Thoracic aorta (tissue), 2 donors: ENCODE results near the gene TUBB2B. TPM values are rescaled to one million over a fixed set of nuclear protein-coding genes. Genes with fewer than 3 reads are reported as not detected.

Experiments used
- ATAC-seq: fragments of 150-250 bp; one replicate; pipeline ENCODE4 v1.8.0; 2017; ENCODE audit warnings: low read depth; ENCODE audit not compliant: insufficient number of reproducible peaks, low FRiP score
- DNase-seq: peaks from one replicate; pipeline ENCODE4 v3.0.0-alpha.2; 2020; ENCODE audit warnings: low spot score
- H3K27ac ChIP-seq, 2 donors: fragments of 200-600 bp; sonication (generic); 1 replicate in 1 of 2; 2 replicates in 1 of 2; pipeline ENCODE4 v1.5.1; 2016; ENCODE audit warnings: mild to moderate bottlenecking in 2 of 2, moderate library complexity in 2 of 2
- H3K27me3 ChIP-seq: fragments of 200-600 bp; sonication (generic); replicated peaks from 2 replicates; pipeline ENCODE4 v1.6.0; 2016; ENCODE audit warnings: mild to moderate bottlenecking; ENCODE audit not compliant: insufficient read depth
- H3K36me3 ChIP-seq: fragments of 200-600 bp; sonication (generic); one replicate; pipeline ENCODE4 v1.5.1; 2016
- H3K4me1 ChIP-seq, 2 donors: fragments of 200-600 bp; sonication (generic); 1 replicate in 1 of 2; 2 replicates in 1 of 2; pipeline versions ENCODE4 v1.5.1 to v1.6.0; 2016; ENCODE audit warnings: low read depth in 2 of 2, mild to moderate bottlenecking in 1 of 2; ENCODE audit not compliant: control insufficient read depth in 1 of 2
- H3K4me3 ChIP-seq: fragments of 200-600 bp; sonication (generic); 2 replicates; pipeline ENCODE4 v1.5.1; 2016; ENCODE audit warnings: mild to moderate bottlenecking
- H3K9me3 ChIP-seq: fragments of 200-600 bp; sonication (generic); 2 replicates; pipeline ENCODE4 v1.5.1; 2016
- total RNA-seq, 2 donors: library from RNA; depleted of rRNA; stranded (reverse); fragments of >200 nt; gene quantifications; one replicate each; pipeline versions ENCODE4 v1.1.0 to v1.2.3, GENCODE V29; 2016
- TF ChIP-seq, protein P1 (sequence below): fragments of 200-600 bp; sonication (generic); IDR thresholded peaks from one replicate; pipeline ENCODE4 v1.5.1; 2019; ENCODE audit warnings: antibody characterized with exemption

The TUBB2B gene
- total RNA-seq, 2 donors from 2014 or later, result 1.8 to 3.2 TPM

DNA sequence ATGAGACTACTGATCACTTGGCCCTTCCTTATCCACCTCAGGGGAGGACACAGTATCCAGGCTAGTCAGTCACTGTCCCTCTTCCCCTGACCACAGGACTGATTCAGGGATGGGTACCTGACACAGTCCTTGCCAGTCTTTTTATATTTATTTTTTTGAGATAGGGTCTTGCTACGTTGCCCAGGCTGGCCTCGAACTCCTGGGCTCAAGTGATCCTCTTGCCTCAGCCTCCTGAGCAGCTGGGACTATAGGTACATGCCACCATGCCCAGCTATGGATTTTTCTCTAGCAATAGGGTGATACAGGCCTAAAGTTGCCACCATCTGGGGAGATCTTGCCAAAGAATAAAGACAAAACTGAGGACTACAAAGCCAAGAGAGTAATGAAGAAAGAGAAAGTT lies 10.2 kb downstream of the TUBB2B start:
- DNase-seq (no peak), ATAC-seq (no peak)
- Histone ChIP-seq H3K4me3 (no peak overlapping the region), H3K27ac (no peak overlapping the region), H3K4me1 (peaks cover 6 to 9% of the 10 kb centered on the region in 2 donors), H3K9me3 (no peaks in the 10 kb centered on the region), H3K27me3 (no peaks in the 10 kb centered on the region), H3K36me3 (no peaks in the 10 kb centered on the region)
- TF ChIP-seq, protein P1, sequence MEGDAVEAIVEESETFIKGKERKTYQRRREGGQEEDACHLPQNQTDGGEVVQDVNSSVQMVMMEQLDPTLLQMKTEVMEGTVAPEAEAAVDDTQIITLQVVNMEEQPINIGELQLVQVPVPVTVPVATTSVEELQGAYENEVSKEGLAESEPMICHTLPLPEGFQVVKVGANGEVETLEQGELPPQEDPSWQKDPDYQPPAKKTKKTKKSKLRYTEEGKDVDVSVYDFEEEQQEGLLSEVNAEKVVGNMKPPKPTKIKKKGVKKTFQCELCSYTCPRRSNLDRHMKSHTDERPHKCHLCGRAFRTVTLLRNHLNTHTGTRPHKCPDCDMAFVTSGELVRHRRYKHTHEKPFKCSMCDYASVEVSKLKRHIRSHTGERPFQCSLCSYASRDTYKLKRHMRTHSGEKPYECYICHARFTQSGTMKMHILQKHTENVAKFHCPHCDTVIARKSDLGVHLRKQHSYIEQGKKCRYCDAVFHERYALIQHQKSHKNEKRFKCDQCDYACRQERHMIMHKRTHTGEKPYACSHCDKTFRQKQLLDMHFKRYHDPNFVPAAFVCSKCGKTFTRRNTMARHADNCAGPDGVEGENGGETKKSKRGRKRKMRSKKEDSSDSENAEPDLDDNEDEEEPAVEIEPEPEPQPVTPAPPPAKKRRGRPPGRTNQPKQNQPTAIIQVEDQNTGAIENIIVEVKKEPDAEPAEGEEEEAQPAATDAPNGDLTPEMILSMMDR, result no peak

DNA sequence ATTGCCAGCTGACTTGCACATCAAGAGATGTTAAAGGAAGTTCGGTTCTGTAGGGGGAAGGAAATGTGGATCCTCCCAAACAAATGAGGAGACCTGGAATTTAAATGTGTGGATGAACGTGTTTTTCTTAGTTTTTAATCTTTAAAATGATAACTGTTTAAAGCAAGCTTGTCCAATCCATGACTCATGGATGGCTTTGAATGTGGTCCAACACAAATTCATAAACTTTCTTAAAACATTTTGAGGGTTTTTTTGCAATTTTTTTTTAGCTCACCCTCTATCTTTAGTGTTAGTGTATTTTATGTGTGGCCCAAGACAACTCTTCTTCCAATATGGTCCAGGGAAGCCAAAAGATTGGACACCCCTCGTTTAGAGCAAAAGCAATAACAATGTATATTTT lies 12.6 kb downstream of the TUBB2B start:
- no peak for ATAC-seq
- TF ChIP-seq, protein P1, result no peak
- H3K27me3 ChIP-seq, result no peaks in the 10 kb centered on the region
- no peaks in the 10 kb centered on the region for H3K36me3 ChIP-seq
- H3K4me3 ChIP-seq, result no peak overlapping the region
- peaks cover 6 to 27% of the 10 kb centered on the region in 2 donors for H3K4me1 ChIP-seq
- H3K9me3 ChIP-seq, result no peaks in the 10 kb centered on the region
- peak overlapping the region in 1 of 2 donors; percentile 34 for H3K27ac ChIP-seq
- no peak for DNase-seq

DNA sequence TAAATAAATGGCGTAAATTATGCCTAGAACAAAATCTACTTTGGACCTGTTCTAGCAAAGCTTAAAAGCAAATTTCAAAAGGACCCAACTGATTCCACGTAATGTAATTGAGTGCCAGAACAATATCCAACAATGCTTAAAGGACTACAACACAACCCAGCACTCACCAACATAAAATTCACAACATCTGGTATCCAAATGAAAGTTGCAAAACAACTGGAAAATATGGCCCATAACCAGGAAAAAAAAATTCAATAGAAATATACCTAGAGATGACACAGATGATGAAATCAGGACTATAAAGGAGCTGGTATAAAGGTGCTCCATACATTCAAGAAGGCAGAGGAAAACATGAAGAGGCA lies 14.1 kb downstream of the TUBB2B start:
- ATAC-seq (no peak), DNase-seq (no peak)
- Histone ChIP-seq H3K9me3 (no peaks in the 10 kb centered on the region), H3K4me3 (no peak overlapping the region), H3K4me1 (peaks cover 18 to 43% of the 10 kb centered on the region in 2 donors), H3K36me3 (no peaks in the 10 kb centered on the region), H3K27me3 (no peaks in the 10 kb centered on the region), H3K27ac (no peak overlapping the region)
- TF ChIP-seq, protein P1, result no peak

DNA sequence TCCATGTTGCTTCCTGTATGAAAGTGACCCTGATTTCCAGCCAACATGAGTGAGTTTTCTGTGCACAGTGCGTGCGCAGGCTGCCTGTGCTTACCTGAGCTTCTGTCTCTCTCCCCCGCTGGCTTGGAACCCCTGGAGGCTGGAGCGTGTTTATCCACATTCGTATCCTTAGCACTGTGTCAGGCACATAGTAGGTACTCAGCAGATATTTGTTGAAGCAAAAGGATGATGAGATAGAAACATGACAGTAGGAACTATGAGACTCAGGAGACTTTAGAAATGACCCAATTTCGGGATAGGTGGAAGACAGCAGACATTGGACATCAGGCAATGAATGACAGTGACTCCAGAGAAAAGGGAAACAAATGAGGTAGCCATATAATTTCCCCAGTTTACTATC lies 15.2 kb downstream of the TUBB2B start:
- no peak overlapping the region for H3K4me3 ChIP-seq
- ATAC-seq (no peak), DNase-seq (no peak)
- no peaks in the 10 kb centered on the region for H3K36me3 ChIP-seq
- H3K9me3 ChIP-seq, result no peaks in the 10 kb centered on the region
- no peaks in the 10 kb centered on the region for H3K27me3 ChIP-seq
- H3K4me1 ChIP-seq, result peaks cover 18 to 52% of the 10 kb centered on the region in 2 donors
- peak overlapping the region in 1 of 2 donors; percentile 40 for H3K27ac ChIP-seq
- TF ChIP-seq, protein P1, result no peak

DNA sequence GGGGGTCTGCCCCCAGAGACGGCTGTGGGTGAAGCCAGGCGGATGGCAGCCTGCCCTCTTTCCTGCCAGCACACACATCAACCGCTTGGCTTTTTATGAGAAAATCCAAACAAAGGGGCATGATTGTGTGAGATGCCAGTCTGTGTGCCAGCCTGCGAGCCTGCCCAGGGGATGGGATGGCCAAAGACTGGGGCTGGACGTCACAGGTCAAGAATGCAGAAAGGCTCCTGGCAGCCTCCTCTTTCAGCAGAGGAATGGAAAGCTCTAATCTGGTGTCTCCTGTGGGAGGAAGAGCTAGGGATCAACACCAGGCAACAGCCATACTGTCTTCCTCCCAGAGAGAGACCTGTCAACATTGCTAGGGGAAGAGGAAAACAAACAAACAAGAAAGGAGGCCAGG lies 15.8 kb downstream of the TUBB2B start:
- Histone ChIP-seq H3K4me3 (no peak overlapping the region), H3K27ac (peak overlapping the region; percentile 40 to 60), H3K27me3 (no peaks in the 10 kb centered on the region), H3K36me3 (no peaks in the 10 kb centered on the region), H3K9me3 (no peaks in the 10 kb centered on the region), H3K4me1 (peaks cover 18 to 52% of the 10 kb centered on the region in 2 donors)
- DNase-seq (no peak), ATAC-seq (no peak)
- TF ChIP-seq, protein P1, result no peak
